NCI-H1092 treated with DMSO at 0.1 percent for 48 hours (cell line): Measurements from ENCODE around the gene RCAN1.

ENCODE experiments used
- DNase-seq: peaks from one replicate; lab custom pipeline; 2025; lab: John Stamatoyannopoulos, UW

Gene RCAN1

GRCh38 chr21:34537838-34538237 lies 77.1 kb downstream of the RCAN1 start:
- no peak for DNase-seq

GRCh38 chr21:34536820-34537219 lies 78.1 kb downstream of the RCAN1 start:
- no peak for DNase-seq

- DNase-seq: no peak
Measured at GRCh38 chr21:34536311-34536710, 78.6 kb downstream of the RCAN1 start.

- DNase-seq: no peak
Measured at GRCh38 chr21:34535886-34536285, 79.0 kb downstream of the RCAN1 start.

GRCh38 chr21:34534522-34534921 lies 80.4 kb downstream of the RCAN1 start:
- DNase-seq: no peak

- DNase-seq: no peak
Measured at GRCh38 chr21:34533938-34534337, 81.0 kb downstream of the RCAN1 start.

- DNase-seq: no peak
Measured at GRCh38 chr21:34531399-34531798, 83.5 kb downstream of the RCAN1 start.

- no peak for DNase-seq
Measured at GRCh38 chr21:34530261-34530660, 84.7 kb downstream of the RCAN1 start.

GRCh38 chr21:34528131-34528561 lies 86.8 kb downstream of the RCAN1 start:
- no peak for DNase-seq

GRCh38 chr21:34526618-34527290 lies 88.2 kb downstream of the RCAN1 start:
- no peak for DNase-seq

GRCh38 chr21:34526241-34526617 lies 88.7 kb downstream of the RCAN1 start:
- DNase-seq: no peak

GRCh38 chr21:34524646-34525601 lies 90.0 kb downstream of the RCAN1 start:
- DNase-seq: no peak

GRCh38 chr21:34523019-34523555 lies 91.8 kb downstream of the RCAN1 start:
- peak; percentile 2 for DNase-seq

GRCh38 chr21:34522284-34522683 lies 92.6 kb downstream of the RCAN1 start:
- DNase-seq: no peak

GRCh38 chr21:34521561-34521960 lies 93.4 kb downstream of the RCAN1 start:
- no peak for DNase-seq

- no peak for DNase-seq
Measured at GRCh38 chr21:34520764-34521508, 94.0 kb downstream of the RCAN1 start.

GRCh38 chr21:34520281-34520680 lies 94.6 kb downstream of the RCAN1 start:
- no peak for DNase-seq

- no peak for DNase-seq
Measured at GRCh38 chr21:34519694-34520093, 95.2 kb downstream of the RCAN1 start.

GRCh38 chr21:34519016-34519415 lies 95.9 kb downstream of the RCAN1 start:
- no peak for DNase-seq

- no peak for DNase-seq
Measured at GRCh38 chr21:34518301-34518700, 96.6 kb downstream of the RCAN1 start.

- DNase-seq: no peak
Measured at GRCh38 chr21:34517491-34518245, 97.2 kb downstream of the RCAN1 start.
